Activated naive CD8-positive, alpha-beta T cell treated with anti-CD3 and anti-CD28 coated beads for 36 hours (primary cell): Measurements from ENCODE around the gene ASCC1. TPM values are rescaled to one million over a fixed set of nuclear protein-coding genes. Genes with fewer than 3 reads are reported as not detected.

Experiments used
- DNase-seq: peaks from one replicate; pipeline ENCODE4 v3.0.0; 2021
- H3K27ac Mint-ChIP-seq: one replicate; pipeline ENCODE4 v1.8.0; 2022; ENCODE audit warnings: mild to moderate bottlenecking, moderate library complexity, mixed read lengths
- H3K27me3 Mint-ChIP-seq: one replicate; pipeline ENCODE4 v1.8.0; 2022; ENCODE audit warnings: mild to moderate bottlenecking, mixed read lengths
- H3K36me3 Mint-ChIP-seq: one replicate; pipeline ENCODE4 v1.8.0; 2021; ENCODE audit warnings: mild to moderate bottlenecking, mixed read lengths
- H3K4me1 Mint-ChIP-seq: one replicate; pipeline ENCODE4 v1.8.0; 2021; ENCODE audit warnings: mixed read lengths
- H3K4me3 Mint-ChIP-seq: one replicate; pipeline ENCODE4 v1.8.0; 2022; ENCODE audit warnings: mild to moderate bottlenecking, moderate library complexity, mixed read lengths
- H3K9me3 Mint-ChIP-seq: one replicate; pipeline ENCODE4 v1.8.0; 2022; ENCODE audit warnings: mixed read lengths
- total RNA-seq, 2 experiments: library from RNA; stranded (reverse); gene quantifications; one replicate each; pipeline ENCODE4 v1.2.3, GENCODE V29; 2021

The ASCC1 gene
- total RNA-seq, 2 experiments from 2014 or later = 57.3 to 57.7 TPM

DNA sequence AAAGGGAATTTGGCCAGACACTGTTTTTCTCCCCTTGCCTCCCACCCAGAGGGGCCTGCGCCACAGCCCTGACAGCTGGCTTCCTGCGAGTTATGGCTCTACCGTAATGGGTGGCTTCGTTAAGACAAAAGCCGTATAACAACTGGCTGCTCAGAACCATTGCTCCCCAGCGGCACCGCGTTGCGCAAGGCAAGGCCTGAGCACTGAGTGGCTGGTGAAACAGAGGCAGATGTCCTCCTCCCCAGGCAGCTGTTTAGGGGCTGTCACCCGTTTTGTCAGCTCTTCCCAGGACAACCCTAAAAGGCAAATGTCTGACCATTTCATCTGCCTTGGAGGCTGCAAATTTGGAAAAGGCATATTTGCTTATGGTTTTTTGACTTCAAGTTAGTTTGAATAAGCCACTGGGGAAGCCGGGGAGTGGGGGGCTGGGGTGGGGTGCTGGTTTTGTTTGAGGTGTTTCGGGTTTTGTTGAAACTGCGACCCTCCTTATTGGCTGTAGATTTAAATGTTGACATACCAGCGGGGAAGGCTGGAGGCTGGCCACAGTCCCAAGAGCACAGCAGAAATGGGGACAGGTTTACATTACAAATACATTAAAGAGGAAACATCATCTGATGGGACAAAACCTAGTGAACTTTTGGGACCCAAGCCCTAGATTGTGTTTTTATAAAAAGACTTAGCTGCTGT is 127.0 kb downstream of the ASCC1 start:
- Mint-ChIP-seq H3K27ac (peak overlapping the region; percentile 100), H3K36me3 (peaks cover 32% of the 10 kb centered on the region), H3K27me3 (peaks cover 6% of the 10 kb centered on the region), H3K4me3 (peak overlapping the region; percentile 100), H3K9me3 (no peaks in the 10 kb centered on the region), H3K4me1 (peaks cover 54% of the 10 kb centered on the region)
- DNase-seq = peak; percentile 65

DNA sequence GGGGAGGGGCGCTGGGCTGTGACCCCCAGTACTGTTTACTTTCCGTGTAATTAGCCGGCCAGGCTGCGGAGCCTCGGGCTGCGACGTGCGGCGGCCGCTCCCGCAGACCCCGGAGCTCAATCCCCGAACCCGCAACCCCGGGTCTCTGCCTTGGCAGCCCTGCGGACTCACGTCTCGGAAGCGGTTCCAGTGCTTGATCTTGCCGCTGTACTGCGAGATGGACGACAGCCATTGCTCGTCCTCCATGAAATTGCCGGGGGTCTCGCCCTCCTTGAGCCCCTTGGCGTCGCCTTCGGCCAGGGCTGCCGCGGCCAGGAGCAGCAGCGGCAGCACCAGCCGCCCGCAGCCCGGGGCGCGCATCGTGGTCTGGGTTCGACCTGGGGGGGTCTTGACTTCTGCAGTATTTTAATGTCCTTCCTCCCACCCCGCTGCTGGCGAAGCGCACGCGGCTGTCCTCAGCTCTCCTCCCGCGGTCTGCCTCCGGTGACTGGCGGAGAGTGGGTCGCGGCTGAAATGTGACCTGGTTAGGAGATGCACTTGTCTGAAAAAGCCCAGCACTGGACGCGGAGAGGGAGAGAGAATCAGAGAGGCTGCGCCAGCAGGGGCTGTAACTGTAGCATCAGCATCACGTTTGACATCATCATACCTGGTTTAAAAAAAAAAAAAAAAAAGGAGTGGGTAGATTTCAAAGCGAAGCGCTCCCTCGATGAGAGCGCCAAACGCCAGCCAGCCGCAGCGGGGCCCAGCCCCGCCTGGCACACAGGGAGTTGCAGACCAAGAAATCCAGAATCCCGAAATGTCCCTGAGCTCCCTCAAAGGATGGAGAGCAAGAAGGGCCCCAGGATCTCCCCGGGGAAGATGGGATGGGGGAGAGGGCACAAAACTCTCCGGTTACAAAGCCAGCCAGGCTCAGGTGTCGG is 127.8 kb downstream of the ASCC1 start, which contains the start of gene SPOCK2:
Gene SPOCK2 (minus strand): TSS at position 583 of the 920 bp plus-strand sequence. CDS start 223 bp downstream, at position 360.
- peak; percentile 68 for DNase-seq
- Mint-ChIP-seq H3K27me3 (peaks cover 6% of the 10 kb centered on the region), H3K4me1 (peaks cover 58% of the 10 kb centered on the region), H3K27ac (peak within 1 kb of the TSS; percentile 100), H3K4me3 (peak within 1 kb of the TSS; percentile 100), H3K36me3 (peaks cover 34% of the 10 kb centered on the region), H3K9me3 (no peaks in the 10 kb centered on the region)

DNA sequence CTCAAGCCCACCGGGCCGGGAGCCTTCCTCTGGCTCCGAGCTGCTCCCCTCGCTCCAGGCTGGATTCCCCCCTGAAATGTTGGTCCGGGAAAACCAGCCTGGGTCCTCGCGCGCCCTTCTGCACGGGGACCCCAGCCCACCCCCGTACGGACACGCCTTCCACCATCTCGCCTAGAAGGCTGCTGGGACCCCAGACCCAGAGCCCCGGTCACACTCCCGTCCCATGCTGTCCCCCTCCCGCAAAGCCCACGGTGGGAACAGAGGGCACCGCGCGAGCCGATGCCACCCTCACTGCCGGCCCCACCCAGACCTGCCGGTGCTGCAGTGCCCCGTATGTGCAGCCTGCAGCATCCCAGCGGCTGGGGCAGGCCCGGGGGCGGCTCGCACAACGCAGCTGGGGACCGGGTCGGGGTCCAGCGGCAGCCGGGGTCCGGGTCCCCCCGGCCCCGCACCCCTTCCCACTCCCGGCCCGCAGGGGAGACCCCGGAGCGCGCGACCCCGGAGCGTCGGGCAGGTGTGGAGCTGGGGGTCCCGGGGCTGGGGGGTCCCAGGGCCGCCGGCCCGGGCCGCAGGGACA is 128.6 kb downstream of the ASCC1 start:
- Mint-ChIP-seq H3K27me3 (peaks cover 6% of the 10 kb centered on the region), H3K36me3 (peaks cover 38% of the 10 kb centered on the region), H3K4me1 (peaks cover 57% of the 10 kb centered on the region), H3K4me3 (peak overlapping the region; percentile 92), H3K27ac (peak overlapping the region; percentile 87), H3K9me3 (no peaks in the 10 kb centered on the region)
- DNase-seq = peak; percentile 56

DNA sequence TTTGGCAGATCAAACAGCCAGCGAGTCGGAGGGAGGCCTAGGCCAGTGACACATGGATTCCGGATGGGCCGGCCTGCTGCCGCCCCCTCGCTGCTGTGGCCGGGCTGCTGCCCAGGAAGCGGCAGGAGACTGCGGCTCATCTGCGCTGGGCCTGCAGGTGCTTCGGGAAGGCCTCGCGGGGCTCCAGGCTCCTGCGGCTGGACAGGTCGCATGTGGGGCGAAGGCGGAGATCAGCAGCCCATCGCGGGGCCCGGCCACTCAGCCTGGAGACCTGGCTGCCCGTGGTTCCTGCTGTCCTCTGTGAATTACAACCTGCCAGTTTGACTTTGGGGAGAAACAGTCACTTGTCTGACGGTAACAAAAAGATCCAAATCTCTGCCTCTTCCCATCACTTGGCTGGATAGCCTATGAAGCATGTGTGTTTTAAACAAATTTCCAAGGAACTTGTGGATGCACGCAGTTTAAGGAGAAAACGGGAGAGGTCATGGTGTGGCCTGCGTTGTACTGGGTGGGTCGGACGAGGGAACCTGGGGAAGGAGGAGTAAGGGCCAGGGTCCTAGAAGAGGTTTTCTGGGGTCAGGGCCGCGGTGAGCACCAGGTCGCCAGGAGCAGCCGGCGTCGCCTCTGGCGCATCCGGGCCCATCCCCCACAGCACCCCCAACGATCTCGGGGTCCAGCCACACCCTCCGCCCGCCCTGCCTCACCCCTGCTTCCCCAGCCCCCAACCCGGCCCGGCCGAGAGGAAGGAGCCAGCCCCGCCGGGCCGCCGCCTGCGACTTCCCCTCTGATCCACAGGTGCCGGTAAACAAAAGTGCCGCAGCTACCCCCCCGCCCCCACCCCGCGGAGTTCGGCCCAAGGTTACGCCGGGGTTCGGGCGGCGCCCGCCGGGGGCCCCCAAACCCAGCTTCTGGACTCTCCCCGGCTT is 129.3 kb downstream of the ASCC1 start:
- Mint-ChIP-seq H3K27me3 (peaks cover 6% of the 10 kb centered on the region), H3K27ac (peak overlapping the region; percentile 87), H3K4me3 (peak overlapping the region; percentile 92), H3K36me3 (peaks cover 38% of the 10 kb centered on the region), H3K4me1 (peaks cover 61% of the 10 kb centered on the region), H3K9me3 (no peaks in the 10 kb centered on the region)
- DNase-seq = peak; percentile 69

DNA sequence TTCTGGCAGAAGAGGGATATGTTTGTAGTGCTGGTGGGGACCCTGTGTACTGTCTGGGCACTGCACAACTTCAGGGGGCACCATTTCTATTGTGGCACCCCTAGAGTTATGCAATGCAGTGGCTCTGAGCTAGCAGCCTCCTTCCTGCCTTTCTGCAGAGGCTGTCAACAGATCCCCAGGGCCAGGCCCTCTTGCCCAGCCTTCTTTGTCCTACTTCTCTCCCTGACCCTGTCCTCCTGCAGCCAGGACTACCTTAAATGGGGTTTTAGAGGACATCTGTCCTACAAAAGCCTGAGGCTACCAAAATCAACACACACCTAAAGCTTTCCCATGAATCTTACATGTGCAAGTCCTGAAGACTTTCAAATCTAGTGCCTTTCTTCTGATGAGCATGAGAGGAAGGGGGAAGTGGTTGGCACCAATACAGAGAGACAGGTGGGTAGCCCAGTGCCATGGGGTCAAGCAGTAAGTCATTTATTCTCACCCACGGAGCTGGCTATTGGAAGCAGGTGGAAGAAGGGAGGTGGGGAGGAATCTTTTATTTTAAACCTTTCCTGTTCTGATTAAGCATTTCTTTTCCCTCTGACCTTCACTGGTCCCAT is 130.1 kb downstream of the ASCC1 start:
- Mint-ChIP-seq H3K27me3 (peaks cover 6% of the 10 kb centered on the region), H3K9me3 (no peaks in the 10 kb centered on the region), H3K36me3 (peaks cover 41% of the 10 kb centered on the region), H3K4me1 (peaks cover 65% of the 10 kb centered on the region), H3K4me3 (peak overlapping the region; percentile 92), H3K27ac (peak overlapping the region; percentile 88)
- DNase-seq = no peak

DNA sequence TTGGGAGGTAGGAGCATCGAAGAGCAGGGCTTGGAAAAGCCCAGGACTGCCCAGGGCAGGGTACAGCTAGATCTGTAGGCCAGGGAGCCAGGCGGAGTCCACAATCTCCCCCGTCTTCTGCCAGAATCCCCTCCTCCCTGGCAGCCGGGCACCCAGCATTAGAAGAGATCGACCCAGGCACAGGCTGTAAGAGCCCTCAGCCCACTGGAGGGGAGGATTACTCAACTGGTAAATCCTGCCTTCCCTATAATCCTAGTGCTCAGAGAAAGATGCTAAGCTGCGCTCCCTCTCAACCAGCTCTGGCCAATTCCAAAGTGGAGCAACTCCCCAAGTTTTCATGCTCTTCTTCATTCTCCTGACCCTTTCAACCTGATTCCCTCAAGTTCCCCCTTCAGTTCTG is 130.9 kb downstream of the ASCC1 start:
- H3K27me3 Mint-ChIP-seq = peaks cover 6% of the 10 kb centered on the region
- H3K4me3 Mint-ChIP-seq = peak overlapping the region; percentile 92
- peak overlapping the region; percentile 88 for H3K27ac Mint-ChIP-seq
- peaks cover 44% of the 10 kb centered on the region for H3K36me3 Mint-ChIP-seq
- no peaks in the 10 kb centered on the region for H3K9me3 Mint-ChIP-seq
- H3K4me1 Mint-ChIP-seq = peaks cover 69% of the 10 kb centered on the region
- no peak for DNase-seq

DNA sequence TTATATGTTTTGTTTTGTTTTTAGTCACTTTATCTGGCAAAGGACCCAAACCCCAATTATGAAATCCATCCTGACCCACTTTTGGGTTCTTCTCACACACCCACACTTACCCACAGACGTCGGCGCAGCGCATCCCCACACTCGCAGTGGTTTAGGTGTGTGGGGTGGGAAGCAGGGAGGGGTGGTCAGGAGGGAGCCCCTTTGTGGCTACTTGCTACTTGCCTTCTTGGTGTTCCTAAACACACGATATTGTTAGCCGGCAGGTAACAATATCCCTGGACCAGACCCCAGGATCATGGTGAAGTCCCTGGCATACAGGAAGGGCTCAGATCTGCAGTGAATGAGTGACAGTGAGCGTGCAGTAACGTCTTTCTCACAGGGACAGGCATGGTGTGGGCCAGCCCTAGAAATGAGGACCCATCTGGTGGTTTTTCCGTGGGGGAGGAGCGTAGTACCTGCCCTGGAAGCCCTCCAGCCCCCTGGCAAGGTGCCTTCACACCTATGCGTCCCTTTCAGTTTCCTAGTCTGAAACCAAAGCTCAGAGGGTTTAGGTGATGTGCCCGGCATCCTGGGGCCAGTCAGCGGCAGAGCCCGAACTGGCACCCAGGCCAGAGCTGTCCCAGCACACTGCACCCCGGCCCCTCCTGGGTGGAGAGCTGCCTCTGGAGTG is 132.2 kb downstream of the ASCC1 start:
- peaks cover 45% of the 10 kb centered on the region for H3K36me3 Mint-ChIP-seq
- H3K27me3 Mint-ChIP-seq = peaks cover 6% of the 10 kb centered on the region
- peaks cover 72% of the 10 kb centered on the region for H3K4me1 Mint-ChIP-seq
- H3K27ac Mint-ChIP-seq = peak overlapping the region; percentile 88
- DNase-seq = peak; percentile 80
- peak overlapping the region; percentile 92 for H3K4me3 Mint-ChIP-seq
- no peaks in the 10 kb centered on the region for H3K9me3 Mint-ChIP-seq

DNA sequence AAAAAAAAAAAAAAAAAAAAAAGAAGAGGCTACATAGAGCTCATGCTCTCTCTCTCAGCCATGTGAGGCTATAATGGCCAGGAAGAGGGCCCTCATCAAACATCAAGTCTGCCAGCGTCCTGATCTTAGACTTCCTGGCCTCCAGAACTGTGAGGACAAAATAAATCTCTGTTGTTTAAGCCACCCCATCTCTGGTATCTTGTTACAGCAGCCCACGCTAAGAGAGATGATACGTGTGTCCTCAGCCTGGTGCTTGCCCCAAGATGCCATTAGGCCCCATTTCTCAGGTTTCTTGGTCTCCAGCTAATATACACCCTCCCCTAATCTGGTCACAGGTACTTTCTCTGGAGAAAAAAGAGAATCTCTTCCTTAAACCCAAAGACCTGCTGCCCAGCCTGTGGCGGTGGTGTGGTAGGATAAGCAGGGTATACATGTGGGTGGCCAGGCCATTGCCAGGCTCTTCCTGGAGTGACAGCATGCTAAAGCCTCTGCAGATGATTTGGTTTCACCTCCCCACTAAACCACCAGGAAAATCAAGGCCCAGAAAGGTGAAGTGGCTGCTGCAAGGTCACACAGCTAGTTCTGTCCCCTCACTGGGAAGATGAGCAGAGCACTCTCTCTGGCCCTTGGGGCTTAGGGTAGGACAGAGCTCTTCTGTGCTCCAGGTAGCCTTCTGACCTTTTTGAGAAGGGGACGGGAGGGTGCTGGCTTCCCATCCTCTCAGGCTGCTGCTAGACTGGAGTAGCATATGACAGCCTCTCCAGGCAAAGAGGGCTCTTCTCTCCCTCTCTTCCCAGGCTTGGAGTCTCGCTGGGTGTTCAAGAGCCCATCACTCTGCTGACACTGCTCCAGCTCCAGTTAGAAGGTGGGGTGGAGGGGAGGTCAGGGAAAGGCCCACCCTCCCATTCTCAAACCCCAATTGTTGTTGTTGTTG is 133.0 kb downstream of the ASCC1 start:
- H3K27ac Mint-ChIP-seq = peak overlapping the region; percentile 88

DNA sequence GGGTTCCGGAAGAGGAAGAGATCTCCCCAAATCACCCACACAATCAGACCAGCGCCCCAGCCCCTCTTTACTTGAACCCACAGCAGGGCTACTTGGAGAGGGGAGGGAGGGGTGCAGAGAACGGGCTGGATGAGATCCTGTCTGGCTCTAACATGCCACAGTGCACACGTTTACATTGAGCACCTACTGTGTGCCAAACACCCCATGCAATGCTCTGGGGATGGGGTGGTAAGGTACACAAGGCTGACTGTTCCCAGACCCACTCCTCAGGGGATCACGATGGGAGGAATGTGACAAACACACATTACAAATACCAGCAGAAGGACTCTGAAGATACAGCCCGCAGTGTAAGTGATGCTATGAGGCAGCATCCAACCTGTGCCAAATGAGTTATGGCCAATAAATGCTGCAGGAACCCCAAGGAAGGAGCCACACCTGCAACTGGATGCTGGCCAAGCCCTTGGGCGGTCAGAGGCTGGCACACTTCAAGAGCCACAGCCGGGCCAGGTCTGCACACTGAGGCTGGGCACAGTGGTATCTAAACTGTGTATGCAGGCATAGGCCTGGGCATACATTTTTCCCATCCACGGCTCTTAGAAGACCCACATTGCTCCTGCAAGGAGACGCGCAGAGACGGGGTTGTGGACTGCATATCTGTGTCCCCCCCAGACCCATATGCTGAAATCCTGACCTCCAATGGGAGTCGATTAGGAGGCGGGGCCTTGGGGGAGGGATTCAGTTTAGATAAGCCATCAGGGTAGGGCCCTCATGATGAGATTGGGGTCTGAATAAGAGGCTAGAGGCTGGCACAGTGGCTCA is 134.1 kb downstream of the ASCC1 start:
- no peaks in the 10 kb centered on the region for H3K27me3 Mint-ChIP-seq
- DNase-seq = no peak
- peak overlapping the region; percentile 95 for H3K27ac Mint-ChIP-seq
- peak overlapping the region; percentile 60 for H3K4me3 Mint-ChIP-seq
- H3K4me1 Mint-ChIP-seq = peaks cover 83% of the 10 kb centered on the region
- H3K9me3 Mint-ChIP-seq = no peaks in the 10 kb centered on the region
- peaks cover 56% of the 10 kb centered on the region for H3K36me3 Mint-ChIP-seq

More for the DNA sequence above, 133.0 kb downstream of the ASCC1 start:
- H3K4me3 Mint-ChIP-seq = peak overlapping the region; percentile 92
- H3K27me3 Mint-ChIP-seq = peaks cover under 1% of the 10 kb centered on the region
- no peaks in the 10 kb centered on the region for H3K9me3 Mint-ChIP-seq
- DNase-seq = no peak
- H3K4me1 Mint-ChIP-seq = peaks cover 73% of the 10 kb centered on the region
- H3K36me3 Mint-ChIP-seq = peaks cover 48% of the 10 kb centered on the region

DNA sequence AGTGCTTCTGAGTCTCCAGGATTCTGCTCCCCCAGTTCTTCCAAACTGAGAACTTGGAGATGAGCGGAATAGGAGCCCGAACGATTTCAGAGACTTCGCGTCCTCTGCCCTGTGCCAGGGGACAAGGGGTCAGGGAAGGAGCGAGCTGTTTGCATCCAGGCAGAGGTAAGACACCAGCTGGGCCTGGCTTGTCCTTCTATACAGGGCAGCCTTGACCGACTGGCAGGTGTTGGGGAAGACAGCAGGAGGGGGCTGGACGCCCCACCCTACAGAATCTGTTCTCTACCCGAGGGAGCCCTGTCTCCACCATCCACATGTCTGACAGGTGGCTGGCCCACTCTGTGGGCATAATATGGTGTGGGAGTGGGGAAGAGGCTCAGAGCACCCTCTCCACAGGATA is 134.9 kb downstream of the ASCC1 start:
- peaks cover 48% of the 10 kb centered on the region for H3K36me3 Mint-ChIP-seq
- no peak for DNase-seq
- H3K27ac Mint-ChIP-seq = peak overlapping the region; percentile 95
- peak overlapping the region; percentile 60 for H3K4me3 Mint-ChIP-seq
- no peaks in the 10 kb centered on the region for H3K27me3 Mint-ChIP-seq
- H3K9me3 Mint-ChIP-seq = no peaks in the 10 kb centered on the region
- peaks cover 88% of the 10 kb centered on the region for H3K4me1 Mint-ChIP-seq

DNA sequence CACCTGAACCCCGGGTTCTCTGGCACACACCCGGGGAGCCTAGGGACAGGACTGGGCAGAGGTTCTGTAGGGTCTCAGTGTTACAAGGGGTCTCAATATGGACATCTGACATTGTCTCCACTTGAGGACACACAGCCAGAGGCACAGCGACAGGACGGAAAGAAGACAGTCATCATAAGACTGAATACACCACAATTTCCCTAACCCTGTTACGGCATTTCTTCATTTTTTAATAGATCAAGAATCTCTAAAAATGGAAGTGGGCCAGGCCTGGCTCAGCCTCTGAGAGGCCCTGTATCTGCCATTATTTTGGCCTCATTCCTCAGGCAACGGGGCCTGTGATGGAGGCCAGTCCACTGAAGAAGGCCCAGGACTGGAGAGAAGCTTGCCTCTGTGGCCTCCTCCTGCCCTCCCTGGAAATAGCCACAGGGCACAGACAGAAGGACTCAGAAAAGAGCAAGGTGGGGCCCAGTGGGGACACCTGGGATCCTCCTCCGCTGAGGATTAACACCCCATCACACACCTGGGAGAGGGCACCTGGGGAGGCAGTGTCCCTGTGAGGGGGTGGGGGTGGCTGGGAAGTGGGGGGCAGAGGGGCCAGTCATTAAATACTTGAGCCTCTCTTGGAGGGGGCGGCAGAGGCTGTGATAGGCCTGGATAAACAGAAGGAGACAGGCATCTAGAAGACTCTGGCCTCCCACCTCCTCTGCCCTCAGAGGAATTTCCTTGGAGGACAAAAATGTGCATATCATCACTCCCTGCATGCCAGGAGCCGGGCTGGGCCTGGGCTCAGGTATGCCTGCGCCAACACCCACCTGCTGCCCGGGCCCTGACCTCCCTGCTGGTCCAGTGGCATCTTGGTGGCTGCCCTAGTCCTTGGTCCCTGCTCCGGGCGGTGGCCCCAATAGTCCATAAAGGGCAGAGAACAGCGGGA is 135.8 kb downstream of the ASCC1 start:
- Mint-ChIP-seq H3K36me3 (peaks cover 43% of the 10 kb centered on the region), H3K27ac (peak overlapping the region; percentile 95), H3K4me3 (peak overlapping the region; percentile 58), H3K4me1 (peaks cover 90% of the 10 kb centered on the region), H3K27me3 (no peaks in the 10 kb centered on the region), H3K9me3 (no peaks in the 10 kb centered on the region)
- DNase-seq = no peak
